ENCODE data around the gene MRPL55.
A peak's percentile ranks its signal among the peaks of the same experiment; 100 is the strongest.

MRPL55 gene

GRCh38 chr1:228066891-228067654 lies 42.0 kb downstream of the MRPL55 start:
- DNase-seq, result no peak

- DNase-seq, result no peak
Measured at GRCh38 chr1:228066416-228066815, 42.7 kb downstream of the MRPL55 start.

GRCh38 chr1:228065543-228066347 lies 43.4 kb downstream of the MRPL55 start:
- DNase-seq, result no peak

- no peak for DNase-seq
Measured at GRCh38 chr1:228064741-228065542, 44.2 kb downstream of the MRPL55 start.

GRCh38 chr1:228064296-228064695 lies 44.8 kb downstream of the MRPL55 start:
- no peak for DNase-seq

- DNase-seq, result no peak
Measured at GRCh38 chr1:228063251-228064191, 45.6 kb downstream of the MRPL55 start.

- DNase-seq, result no peak
Measured at GRCh38 chr1:228062812-228063211, 46.3 kb downstream of the MRPL55 start.

GRCh38 chr1:228062085-228062791 lies 46.9 kb downstream of the MRPL55 start:
- DNase-seq, result no peak

- DNase-seq, result no peak
Measured at GRCh38 chr1:228061411-228062084, 47.6 kb downstream of the MRPL55 start.

GRCh38 chr1:228060458-228061190 lies 48.5 kb downstream of the MRPL55 start:
- no peak for DNase-seq

- peak; percentile 36 for DNase-seq
Measured at GRCh38 chr1:228059634-228060457, 49.3 kb downstream of the MRPL55 start.

- DNase-seq, result no peak
Measured at GRCh38 chr1:228058949-228059633, 50.0 kb downstream of the MRPL55 start.

- no peak for DNase-seq
Measured at GRCh38 chr1:228058172-228058948, 50.7 kb downstream of the MRPL55 start.
